ENCODE data around the gene FLT1.

FLT1 gene

GRCh38 chr13:28299916-28300315 is 195.0 kb downstream of the FLT1 start:
- no peak for DNase-seq

GRCh38 chr13:28297341-28297740 is 197.6 kb downstream of the FLT1 start:
- DNase-seq: no peak

- DNase-seq: no peak
Observed at GRCh38 chr13:28286263-28286662, 208.7 kb downstream of the FLT1 start.

GRCh38 chr13:28283600-28283999 is 211.3 kb downstream of the FLT1 start:
- DNase-seq: no peak

- no peak for DNase-seq
Observed at GRCh38 chr13:28282451-28282850, 212.5 kb downstream of the FLT1 start.

GRCh38 chr13:28273919-28274318 is 221.0 kb downstream of the FLT1 start:
- DNase-seq: no peak

- no peak for DNase-seq
Observed at GRCh38 chr13:28271056-28271840, 223.7 kb downstream of the FLT1 start.

- DNase-seq: no peak
Observed at GRCh38 chr13:28268800-28269223, 226.1 kb downstream of the FLT1 start.

- DNase-seq: no peak
Observed at GRCh38 chr13:28267497-28267896, 227.4 kb downstream of the FLT1 start.

GRCh38 chr13:28258417-28258816 is 236.5 kb downstream of the FLT1 start:
- no peak for DNase-seq

- no peak for DNase-seq
Observed at GRCh38 chr13:28257305-28257704, 237.6 kb downstream of the FLT1 start.

- no peak for DNase-seq
Observed at GRCh38 chr13:28252547-28252946, 242.4 kb downstream of the FLT1 start.

- DNase-seq: no peak
Observed at GRCh38 chr13:28251466-28251865, 243.5 kb downstream of the FLT1 start.

GRCh38 chr13:28250542-28250941 is 244.4 kb downstream of the FLT1 start:
- DNase-seq: no peak

Measured in SHP77 (cell line).